PC-9 (cell line): ENCODE data around the gene CRELD2. TPM values are rescaled to one million over a fixed set of nuclear protein-coding genes. Genes with fewer than 3 reads are reported as not detected.

Experiments used
- BruUV-seq: library from RNA; stranded (reverse); fragments of 400-500 nt; replicated peaks from 2 replicates; lab custom pipeline; 2021; lab: Mats Ljungman, UMichigan
- CTCF ChIA-PET: fragments of 300-600 bp; sonication (Branson Sonifier 250); formaldehyde crosslinking; loops from one replicate; lab custom pipeline; 2022; ENCODE audit warnings: antibody characterized with exemption; lab: Charles Lee
- POLR2A ChIA-PET: fragments of 300-600 bp; sonication (Branson Sonifier 250); formaldehyde crosslinking; loops from one replicate; lab custom pipeline; 2022; ENCODE audit warnings: antibody characterized with exemption; ENCODE audit not compliant: unreplicated experiment; lab: Charles Lee
- DNase-seq, 2 experiments: peaks; one replicate each; pipeline versions ENCODE4 v3.0.0 to v3.0.0-alpha.2; 2015 to 2022; ENCODE audit warnings: mixed read lengths in 1 of 2
- H2AFZ ChIP-seq: fragments of 200-600 bp; sonication (generic); 2 replicates; pipeline ENCODE4 v1.8.1; 2017; ENCODE audit warnings: antibody characterized with exemption
- H3F3A ChIP-seq: fragments of 200-600 bp; sonication (generic); 2 replicates; pipeline ENCODE4 v1.8.1; 2017; ENCODE audit warnings: antibody characterized with exemption, mild to moderate bottlenecking, low read depth; ENCODE audit not compliant: insufficient read depth
- H3K27ac ChIP-seq: fragments of 200-600 bp; sonication (generic); 2 replicates; pipeline ENCODE4 v1.6.1; 2016; ENCODE audit warnings: mixed run types
- H3K27me3 ChIP-seq: fragments of 200-600 bp; sonication (generic); 2 replicates; pipeline ENCODE4 v1.6.1; 2016; ENCODE audit warnings: low read depth, mixed run types; ENCODE audit not compliant: insufficient read depth
- H3K36me3 ChIP-seq: fragments of 200-600 bp; sonication (generic); 2 replicates; pipeline ENCODE4 v1.6.1; 2016; ENCODE audit warnings: low read depth, mixed run types
- H3K4me1 ChIP-seq: fragments of 200-600 bp; sonication (generic); replicated peaks from 2 replicates; pipeline ENCODE4 v1.6.1; 2016; ENCODE audit warnings: mixed run types; ENCODE audit not compliant: insufficient read depth
- H3K4me2 ChIP-seq: fragments of 200-600 bp; sonication (generic); 2 replicates; pipeline ENCODE4 v1.6.1; 2017; ENCODE audit warnings: mixed run types
- H3K4me3 ChIP-seq: fragments of 200-600 bp; sonication (generic); 2 replicates; pipeline ENCODE4 v1.6.1; 2016; ENCODE audit warnings: mixed run types
- H3K79me2 ChIP-seq: fragments of 200-600 bp; sonication (generic); 2 replicates; pipeline ENCODE4 v1.6.1; 2017; ENCODE audit warnings: low read depth, mixed run types
- H3K9me2 ChIP-seq: fragments of 200-600 bp; sonication (generic); 2 replicates; pipeline ENCODE4 v1.8.1; 2017; ENCODE audit warnings: mild to moderate bottlenecking; ENCODE audit not compliant: insufficient read depth
- H3K9me3 ChIP-seq: fragments of 200-600 bp; sonication (generic); 2 replicates; pipeline ENCODE4 v1.8.1; 2016; ENCODE audit warnings: low read depth; ENCODE audit not compliant: insufficient read depth
- H4K20me1 ChIP-seq: fragments of 200-600 bp; sonication (generic); 2 replicates; pipeline ENCODE4 v1.8.1; 2017; ENCODE audit not compliant: insufficient read depth
- EZH2 ChIP-seq: fragments of 200-600 bp; sonication (generic); IDR thresholded peaks from 2 replicates; pipeline ENCODE4 v1.8.0; 2017; ENCODE audit warnings: antibody characterized with exemption, low read depth
- intact Hi-C: fragments of 100-400 bp; cut with micrococcal nuclease; formaldehyde crosslinking; loops from one replicate; pipeline ENCODE4 v1.10.0; 2022; ENCODE audit not compliant: unreplicated experiment
- total RNA-seq: library from RNA; stranded (reverse); gene quantifications from 2 replicates; pipeline ENCODE4 v1.2.3, GENCODE V29; 2021
- TF ChIP-seq, protein P1 (sequence below): fragments of 200-600 bp; sonication (generic); conservative IDR thresholded peaks from 2 replicates; pipeline ENCODE4 v1.6.1; 2017; ENCODE audit warnings: mixed run types, antibody characterized with exemption, mild to moderate bottlenecking, moderate library complexity

CRELD2 gene
- total RNA-seq, 1 experiment from 2014 or later = 30.7 TPM

- Histone ChIP-seq H3K27me3 (no peaks in the 10 kb centered on the region), H2AFZ (no peak overlapping the region), H3K9me2 (no peaks in the 10 kb centered on the region), H3K4me2 (no peak overlapping the region), H3K4me3 (no peak overlapping the region), H3K79me2 (peaks cover 21% of the 10 kb centered on the region), H4K20me1 (no peaks in the 10 kb centered on the region), H3K27ac (no peak overlapping the region), H3K9me3 (no peaks in the 10 kb centered on the region), H3K4me1 (peaks cover 8% of the 10 kb centered on the region), H3K36me3 (peaks cover 4% of the 10 kb centered on the region; the same call in 1 of the 2 replicates), H3F3A (no peaks in the 10 kb centered on the region)
- POLR2A ChIA-PET = no interaction called here
- no TSS peak for BruUV-seq
- CTCF ChIA-PET = no interaction called here
- TF ChIP-seq EZH2 = no peak
- TF ChIP-seq, protein P1, sequence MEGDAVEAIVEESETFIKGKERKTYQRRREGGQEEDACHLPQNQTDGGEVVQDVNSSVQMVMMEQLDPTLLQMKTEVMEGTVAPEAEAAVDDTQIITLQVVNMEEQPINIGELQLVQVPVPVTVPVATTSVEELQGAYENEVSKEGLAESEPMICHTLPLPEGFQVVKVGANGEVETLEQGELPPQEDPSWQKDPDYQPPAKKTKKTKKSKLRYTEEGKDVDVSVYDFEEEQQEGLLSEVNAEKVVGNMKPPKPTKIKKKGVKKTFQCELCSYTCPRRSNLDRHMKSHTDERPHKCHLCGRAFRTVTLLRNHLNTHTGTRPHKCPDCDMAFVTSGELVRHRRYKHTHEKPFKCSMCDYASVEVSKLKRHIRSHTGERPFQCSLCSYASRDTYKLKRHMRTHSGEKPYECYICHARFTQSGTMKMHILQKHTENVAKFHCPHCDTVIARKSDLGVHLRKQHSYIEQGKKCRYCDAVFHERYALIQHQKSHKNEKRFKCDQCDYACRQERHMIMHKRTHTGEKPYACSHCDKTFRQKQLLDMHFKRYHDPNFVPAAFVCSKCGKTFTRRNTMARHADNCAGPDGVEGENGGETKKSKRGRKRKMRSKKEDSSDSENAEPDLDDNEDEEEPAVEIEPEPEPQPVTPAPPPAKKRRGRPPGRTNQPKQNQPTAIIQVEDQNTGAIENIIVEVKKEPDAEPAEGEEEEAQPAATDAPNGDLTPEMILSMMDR = no peak
- intact Hi-C loops = no loop called here
- no peak for DNase-seq
Measured at GRCh38 chr22:49913026-49913425, 5.4 kb upstream of the CRELD2 start.

DNA sequence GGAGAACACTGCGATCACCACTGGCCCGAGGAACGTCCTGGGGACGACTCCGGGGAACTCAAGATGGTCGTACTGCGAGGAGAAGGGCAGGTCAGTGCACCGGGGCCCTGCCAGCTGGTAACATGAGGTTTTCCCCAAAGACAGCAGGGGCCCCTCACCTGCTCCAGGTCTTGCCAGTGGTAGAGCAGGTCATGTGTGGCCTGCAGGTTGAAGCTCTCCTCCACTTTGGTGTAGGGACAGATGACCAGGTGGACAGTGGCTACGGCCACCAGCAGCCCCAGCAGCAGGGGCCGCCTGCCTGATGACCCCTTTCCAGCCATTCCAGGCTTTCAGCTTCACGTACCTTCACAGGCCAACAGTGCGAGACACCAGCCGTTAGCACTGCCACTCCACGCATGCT lies 5.0 kb upstream of the CRELD2 start:
- Histone ChIP-seq H3F3A (no peaks in the 10 kb centered on the region), H3K9me2 (no peaks in the 10 kb centered on the region), H3K79me2 (peaks cover 21% of the 10 kb centered on the region), H3K4me3 (no peak overlapping the region), H3K27ac (no peak overlapping the region), H3K36me3 (peaks cover 4% of the 10 kb centered on the region; the same call in 1 of the 2 replicates), H2AFZ (no peak overlapping the region), H3K4me2 (no peak overlapping the region), H3K9me3 (no peaks in the 10 kb centered on the region), H3K27me3 (no peaks in the 10 kb centered on the region), H3K4me1 (peaks cover 8% of the 10 kb centered on the region), H4K20me1 (no peaks in the 10 kb centered on the region)
- BruUV-seq = no TSS peak
- ChIA-PET CTCF (no interaction called here), POLR2A (interaction anchor here (0.7 kb wide), 1 partner anchor 21 kb away, joined by 3 read pairs; no protein-coding TSS in a partner anchor)
- intact Hi-C loops = no loop called here
- TF ChIP-seq, protein P1 = no peak
- TF ChIP-seq EZH2 = no peak
- DNase-seq = no peak

DNA sequence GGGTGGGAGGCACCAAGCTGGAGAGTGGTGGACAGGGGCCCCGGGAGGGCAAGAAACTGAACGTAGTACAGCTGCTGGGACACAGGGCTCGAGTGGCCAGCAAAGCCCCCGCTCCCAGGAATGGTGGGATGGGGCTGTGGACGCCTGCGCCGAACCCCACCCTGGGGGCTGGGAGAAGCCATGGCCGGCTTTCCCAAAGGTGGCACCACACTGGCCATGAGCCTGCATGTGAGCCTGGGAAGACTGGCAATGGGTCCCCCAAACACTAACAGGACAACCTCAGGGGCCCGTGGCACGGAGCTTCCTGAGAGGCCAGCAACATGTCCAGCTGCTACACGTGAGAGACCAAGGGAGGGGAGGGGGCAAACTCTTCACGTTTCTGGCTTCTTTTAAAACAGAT lies 4.2 kb upstream of the CRELD2 start:
- Histone ChIP-seq H2AFZ (no peak overlapping the region), H3F3A (no peaks in the 10 kb centered on the region), H3K4me2 (no peak overlapping the region), H3K36me3 (peaks cover 4% of the 10 kb centered on the region; the same call in 1 of the 2 replicates), H3K4me3 (no peak overlapping the region), H3K27me3 (no peaks in the 10 kb centered on the region), H3K9me3 (no peaks in the 10 kb centered on the region), H3K9me2 (no peaks in the 10 kb centered on the region), H3K27ac (no peak overlapping the region), H4K20me1 (no peaks in the 10 kb centered on the region), H3K4me1 (peaks cover 13% of the 10 kb centered on the region), H3K79me2 (peaks cover 21% of the 10 kb centered on the region)
- DNase-seq = no peak
- no TSS peak for BruUV-seq
- POLR2A ChIA-PET = interaction anchor here (0.7 kb wide), 1 partner anchor 22 kb away, joined by 3 read pairs; no protein-coding TSS in a partner anchor
- TF ChIP-seq, protein P1 = no peak
- no peak for TF ChIP-seq EZH2
- intact Hi-C loops = loop anchor here (2.0 kb wide), 1 partner anchor 59 kb away; no protein-coding TSS in a partner anchor
- CTCF ChIA-PET = no interaction called here
